HG03521 (cell line): ENCODE results near the gene ATXN1.
"Not testable (repeated sequence)": the region's sequence is repeated elsewhere in the genome, so short reads cannot be mapped to it uniquely, and the experiment has no call there.

ENCODE experiments used
- ATAC-seq: cut with Tn5 transposase; IDR thresholded peaks from one replicate; pipeline ENCODE4 v1.9.1; 2021; ENCODE audit warnings: mild to moderate bottlenecking, moderate library complexity; ENCODE audit not compliant: unreplicated experiment

Gene ATXN1

DNA sequence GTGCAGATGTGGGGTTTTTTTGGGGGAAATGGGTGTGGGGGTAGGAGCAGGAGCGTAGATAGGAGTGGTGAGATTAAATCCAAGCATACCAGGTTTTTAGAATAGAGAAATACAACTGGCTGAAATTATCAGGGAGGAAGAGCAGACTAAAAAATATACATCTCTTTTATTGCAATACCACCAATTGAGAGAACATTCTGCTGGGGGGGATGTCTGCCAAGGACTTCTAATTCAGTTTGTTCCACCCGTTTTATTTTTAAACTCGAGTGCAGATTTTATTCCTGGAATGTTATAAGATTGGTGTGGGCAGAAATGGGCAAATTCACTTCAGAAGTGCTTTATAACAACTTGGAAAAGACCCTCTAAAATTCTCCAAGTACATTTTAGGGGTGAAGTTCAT, 330.2 kb downstream of the ATXN1 start:
- no peak for ATAC-seq

DNA sequence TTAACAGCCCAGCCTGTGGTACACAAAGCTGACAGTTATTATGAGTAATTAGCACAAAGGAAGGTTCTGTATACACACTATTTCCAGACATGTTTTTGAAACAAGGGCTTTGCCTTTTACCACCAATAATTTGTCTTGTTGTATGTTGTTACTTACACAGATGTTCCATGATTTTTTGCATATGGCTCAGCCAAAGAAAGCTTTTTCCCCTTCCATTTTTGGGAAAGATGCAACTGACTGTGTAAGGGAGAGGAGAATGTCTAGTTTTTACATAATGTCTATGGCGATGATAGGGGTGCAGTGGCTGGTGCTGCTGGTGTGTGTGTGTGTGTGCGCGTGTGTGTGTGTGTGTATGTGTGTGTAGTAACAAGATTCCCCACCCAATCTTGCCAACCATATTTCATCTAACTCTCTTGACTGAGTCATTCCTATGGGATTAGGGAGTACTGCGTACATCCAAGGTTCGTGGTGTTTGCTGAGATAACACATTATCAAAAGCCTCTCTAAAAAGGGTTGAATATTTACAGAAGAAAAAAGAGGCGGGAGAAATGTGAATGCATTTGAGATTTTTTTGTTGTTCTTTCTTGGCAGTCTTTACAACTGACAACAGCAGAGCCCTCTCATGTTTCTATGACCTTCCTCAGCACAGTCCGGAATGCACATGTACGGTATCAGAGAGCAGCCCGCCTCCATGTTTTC, 330.7 kb downstream of the ATXN1 start:
- ATAC-seq: no peak

- no peak for ATAC-seq
These were observed 331.6 kb downstream of the ATXN1 start for GRCh38 chr6:16429669-16430068.

DNA sequence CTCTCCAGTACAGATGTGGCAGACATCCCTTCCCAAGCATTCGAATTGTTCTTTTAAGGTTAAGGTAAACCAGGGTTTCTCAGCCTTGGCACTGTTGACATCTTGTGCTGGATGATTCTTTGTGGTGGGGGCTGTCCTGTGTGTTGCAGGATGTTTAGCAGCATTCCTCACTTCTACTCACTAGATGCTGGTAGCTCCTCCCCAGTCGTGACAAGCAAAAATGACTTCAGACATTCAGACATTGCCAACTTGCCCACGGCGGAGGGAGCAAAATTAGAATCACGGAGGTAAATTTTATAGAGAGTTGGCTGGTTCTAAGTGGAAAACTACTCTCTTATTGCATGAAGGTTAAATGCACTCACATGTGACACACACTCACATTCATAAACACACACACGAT, 334.1 kb downstream of the ATXN1 start:
- no peak for ATAC-seq

DNA sequence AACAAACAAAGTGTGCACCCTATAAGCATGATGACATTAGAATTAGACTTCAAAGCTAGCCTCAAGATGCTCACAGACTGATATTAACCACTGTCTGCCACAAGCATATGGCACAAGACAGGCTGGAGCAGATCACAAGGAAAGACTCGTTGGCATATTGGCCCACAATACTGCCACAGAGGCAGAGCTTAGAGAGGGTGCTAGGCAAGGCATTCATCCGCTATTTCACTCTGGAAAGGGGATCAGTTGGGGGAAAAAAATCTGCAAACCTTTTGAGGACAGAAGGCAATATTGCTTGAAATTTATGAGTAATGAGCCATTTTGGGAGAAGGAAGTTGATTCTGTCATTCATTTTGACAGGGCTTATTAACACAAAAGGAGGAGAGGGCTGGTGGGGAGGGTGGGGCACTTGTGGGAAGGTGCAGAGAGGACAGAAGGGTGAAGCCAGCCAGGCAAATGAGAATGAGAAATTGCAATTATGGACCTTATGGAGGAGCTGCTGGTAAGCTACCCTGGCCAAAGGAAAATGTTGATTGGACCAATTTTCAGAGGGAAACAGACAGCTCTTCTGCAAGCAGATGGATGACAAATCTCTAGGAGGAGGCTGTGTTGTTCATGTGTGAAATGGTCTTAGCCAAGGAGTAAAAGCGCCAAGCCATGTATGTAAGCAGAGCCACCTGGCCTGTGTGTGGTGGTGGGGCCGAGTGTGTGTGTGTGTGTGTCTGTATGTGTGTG, 335.2 kb downstream of the ATXN1 start:
- ATAC-seq: no peak

DNA sequence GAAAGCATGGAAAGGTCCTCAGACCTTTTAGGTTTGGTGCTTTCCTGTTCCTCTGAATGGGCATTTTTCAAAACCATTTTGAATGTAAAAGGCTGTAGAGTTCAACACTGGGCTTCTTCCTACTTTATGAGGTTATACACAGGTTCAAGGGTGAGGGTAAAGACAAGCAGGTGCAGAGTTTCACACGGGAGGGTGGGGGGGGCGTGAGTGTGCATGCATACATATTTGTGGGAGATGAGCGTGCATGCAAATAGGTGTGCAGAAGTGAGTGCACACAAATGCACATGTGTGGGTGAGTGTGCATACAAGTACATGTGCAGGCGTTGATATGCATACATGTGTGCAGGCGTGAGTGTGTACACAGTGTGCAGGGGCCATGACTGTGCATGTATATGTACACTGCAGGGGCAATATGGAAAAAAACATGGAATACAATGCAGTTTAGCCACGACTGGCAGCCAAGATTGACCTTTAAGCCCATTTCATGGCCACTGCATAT, 339.7 kb downstream of the ATXN1 start:
- peak; percentile 15 for ATAC-seq

DNA sequence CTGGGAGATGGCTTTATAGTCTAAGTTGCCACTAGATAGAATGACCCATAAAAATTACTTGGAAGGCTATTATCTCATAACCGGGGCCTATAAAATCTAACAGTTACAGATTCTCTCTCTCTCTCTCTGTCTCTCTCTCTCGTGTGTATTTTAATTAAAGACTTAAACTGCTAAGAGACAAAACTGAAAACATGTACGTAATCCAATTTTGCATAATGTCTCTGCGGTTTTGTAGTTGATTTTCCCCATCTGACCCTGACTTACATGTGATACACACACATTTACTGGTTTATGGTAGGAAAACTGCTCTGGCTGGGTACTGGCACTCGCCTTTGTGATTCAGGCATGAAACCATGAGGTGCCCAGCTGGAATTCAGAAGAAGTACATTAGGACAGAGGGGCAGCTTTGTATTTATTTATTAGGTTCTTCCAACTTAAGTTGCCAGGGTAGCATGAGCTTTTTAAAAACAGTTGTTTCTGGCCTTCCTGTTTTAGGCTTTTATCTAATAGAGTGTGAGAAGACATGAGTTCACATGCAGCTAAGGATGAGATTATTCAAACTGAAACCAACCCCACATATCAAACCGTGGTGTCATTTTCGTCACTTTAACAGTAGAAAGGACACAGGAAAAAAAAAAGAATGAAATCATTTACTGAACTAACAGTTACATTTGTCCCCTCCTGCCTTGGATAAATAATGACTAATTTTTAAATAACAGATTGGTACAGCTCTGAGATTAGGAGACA, 340.4 kb downstream of the ATXN1 start:
- peak; percentile 69 for ATAC-seq

- ATAC-seq: peak; percentile 9
These were observed 340.9 kb downstream of the ATXN1 start for GRCh38 chr6:16420337-16420714.

- peak; percentile 41 for ATAC-seq
These were observed 341.5 kb downstream of the ATXN1 start for GRCh38 chr6:16419636-16420336.

GRCh38 chr6:16418151-16418550, 343.1 kb downstream of the ATXN1 start:
- no peak for ATAC-seq

- ATAC-seq: no peak
These were observed 345.6 kb downstream of the ATXN1 start for GRCh38 chr6:16415677-16416076.

DNA sequence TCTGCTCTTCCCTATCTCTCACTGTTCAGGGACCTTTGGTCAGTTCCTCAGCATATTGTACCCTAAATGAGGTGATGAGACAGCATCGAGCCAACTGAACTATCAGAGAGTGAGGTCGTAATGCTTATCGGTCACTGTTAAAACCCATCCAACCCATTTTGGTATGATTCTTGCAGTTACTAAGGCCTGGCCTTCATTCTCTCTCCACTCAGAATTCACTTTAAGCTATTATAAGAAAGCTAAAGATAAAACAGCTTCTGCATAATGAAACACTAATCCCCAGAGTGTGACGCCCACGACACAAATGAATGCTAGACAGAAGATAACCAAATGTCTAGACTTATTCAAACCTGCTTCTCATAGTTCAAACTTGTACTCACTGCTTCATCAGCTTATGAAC, 347.1 kb downstream of the ATXN1 start:
- ATAC-seq: peak; percentile 39

GRCh38 chr6:16413399-16413798, 347.9 kb downstream of the ATXN1 start:
- peak; percentile 38 for ATAC-seq

DNA sequence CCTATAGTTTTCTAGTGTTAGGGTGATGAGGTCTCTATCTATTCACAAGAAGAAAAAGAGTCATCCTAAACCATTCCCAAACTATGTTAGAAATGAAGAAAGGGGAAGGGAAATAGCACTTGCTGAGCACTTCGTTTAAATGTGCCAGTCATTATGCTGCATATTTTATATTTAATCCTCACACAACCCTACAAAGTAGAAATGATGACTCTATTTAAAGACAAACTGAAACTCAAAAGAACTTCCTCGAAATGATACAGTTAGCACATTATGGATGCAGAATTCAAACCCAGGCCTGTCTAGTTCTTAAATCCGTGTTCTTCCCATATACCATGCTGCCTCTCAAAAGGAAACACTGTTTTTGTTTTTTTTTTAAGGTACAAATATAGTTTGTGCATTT, 348.3 kb downstream of the ATXN1 start:
- ATAC-seq: no peak

DNA sequence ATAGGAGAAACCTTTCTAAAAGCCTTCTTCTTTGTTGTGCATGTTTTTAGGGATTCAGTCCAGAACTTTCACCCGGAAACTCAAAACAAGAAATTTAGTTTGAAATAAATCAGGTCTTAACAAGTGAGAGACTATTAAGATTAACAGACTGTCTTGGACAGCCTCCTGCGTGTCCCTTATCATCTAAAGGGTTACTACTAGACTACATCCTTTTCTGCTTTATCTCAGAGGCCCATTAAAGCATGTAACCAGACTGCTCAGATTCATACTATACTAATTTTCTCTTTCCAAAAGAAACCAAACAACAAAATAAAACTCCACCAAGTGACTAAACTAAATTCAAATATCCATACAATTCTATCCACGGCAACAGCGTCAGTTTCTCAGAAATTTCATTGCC, 349.1 kb downstream of the ATXN1 start:
- ATAC-seq: no peak

GRCh38 chr6:16409531-16410441, 351.5 kb downstream of the ATXN1 start:
- ATAC-seq: no peak

GRCh38 chr6:16408766-16409165, 352.5 kb downstream of the ATXN1 start:
- ATAC-seq: no peak

GRCh38 chr6:16406966-16407365, 354.3 kb downstream of the ATXN1 start:
- no peak for ATAC-seq

DNA sequence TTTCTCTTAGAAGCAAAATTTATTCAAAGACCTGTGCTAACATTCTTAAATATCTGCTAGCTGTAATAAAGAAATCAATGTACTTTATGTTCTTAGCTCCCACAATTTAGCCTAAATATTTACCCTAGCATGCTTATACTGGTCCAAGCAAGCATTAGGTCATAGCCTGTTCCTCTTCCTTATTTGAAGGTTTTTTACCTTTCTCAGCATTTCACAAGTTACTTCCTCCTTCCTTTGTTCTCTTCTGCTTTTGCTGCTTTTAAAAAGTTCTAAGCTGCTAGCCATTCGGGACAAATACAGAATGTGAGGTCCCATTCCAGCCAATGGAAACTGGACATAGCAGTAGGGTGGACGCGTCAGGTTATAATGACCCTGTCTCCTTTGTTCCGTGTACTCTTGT, 354.7 kb downstream of the ATXN1 start:
- not testable (repeated sequence) for ATAC-seq

DNA sequence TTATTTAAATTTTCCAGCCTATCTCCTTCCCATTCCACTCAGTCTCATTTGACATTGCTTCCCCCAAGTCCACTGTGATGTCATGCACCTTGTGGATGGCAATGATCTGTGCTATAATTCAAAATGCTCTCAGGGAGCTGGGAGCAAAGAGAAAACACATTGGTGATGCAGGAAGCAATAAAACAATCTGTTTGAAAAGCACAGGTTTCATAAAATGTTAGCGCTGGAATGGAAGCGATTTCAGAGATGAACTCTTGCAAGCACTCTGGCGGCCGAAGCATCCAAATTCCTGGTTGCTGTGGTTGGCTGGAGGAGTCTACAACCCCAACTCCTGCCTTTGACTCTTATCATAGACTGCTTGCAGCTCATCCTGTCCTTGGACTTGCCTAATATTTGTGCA, 355.9 kb downstream of the ATXN1 start:
- no peak for ATAC-seq
